HFF-Myc (cell line): ENCODE data around the gene FBXO17.

Source experiments
- DNase-seq: peaks from one replicate; pipeline ENCODE4 v3.0.0-alpha.2; 2011; ENCODE audit warnings: low read depth; ENCODE audit errors: extremely low read depth
- H3K4me3 ChIP-seq: replicated peaks from 2 replicates; pipeline ENCODE4 v1.5.1; 2011; ENCODE audit warnings: low read depth, mild to moderate bottlenecking, control low read depth, low read length
- CTCF ChIP-seq: IDR thresholded peaks from 2 replicates; pipeline ENCODE4 v1.5.1; 2012; ENCODE audit warnings: mild to moderate bottlenecking, low read depth, low read length, control low read depth; ENCODE audit errors: missing control alignments

Gene FBXO17

GRCh38 chr19:38907227-38907626 is 68.3 kb downstream of the FBXO17 start:
- TF ChIP-seq CTCF: no peak
- DNase-seq: no peak
- H3K4me3 ChIP-seq: no peak overlapping the region

- no peak overlapping the region for H3K4me3 ChIP-seq
- DNase-seq: no peak
- no peak for TF ChIP-seq CTCF
Observed at GRCh38 chr19:38905620-38906019, 69.9 kb downstream of the FBXO17 start.

- no peak overlapping the region for H3K4me3 ChIP-seq
- TF ChIP-seq CTCF: no peak
- DNase-seq: no peak
Observed at GRCh38 chr19:38904581-38905539, 70.7 kb downstream of the FBXO17 start.

- no peak overlapping the region for H3K4me3 ChIP-seq
- TF ChIP-seq CTCF: no peak
- DNase-seq: no peak
Observed at GRCh38 chr19:38901683-38902082, 73.9 kb downstream of the FBXO17 start.

- DNase-seq: no peak
- TF ChIP-seq CTCF: no peak
- peak overlapping the region; percentile 71 for H3K4me3 ChIP-seq
Observed at GRCh38 chr19:38900743-38901190, 74.8 kb downstream of the FBXO17 start.

GRCh38 chr19:38900202-38900629 is 75.3 kb downstream of the FBXO17 start:
- DNase-seq: peak; percentile 16
- peak overlapping the region; percentile 71 for H3K4me3 ChIP-seq
- no peak for TF ChIP-seq CTCF
